ENCODE results near the gene EPAS1. TPM values are rescaled to one million over a fixed set of nuclear protein-coding genes. Genes with fewer than 3 reads are reported as not detected.

EPAS1 gene
- total and polyA plus RNA-seq, 9 of the 15 experiments (the other 6 are each of a cell fraction or from before 2014, with no cell fraction given): 0.25 to 11.2 (median 4.1) TPM

- TF ChIP-seq YY1 (IDR thresholded peaks at IDR 0.05; ENCODE audit: borderline replicate concordance in 1 of 3, control insufficient read depth in 1 of 3, extremely low read depth in 1 of 3, insufficient read depth in 3 of 3, insufficient read length in 1 of 3, insufficient replicate concordance in 2 of 3, low read depth in 1 of 3, low read length in 2 of 3): no peak
- peak; percentile 26; the same call in 1 of the 2 replicates for TF ChIP-seq HES1 (IDR thresholded peaks at IDR 0.05; ENCODE audit: low read depth)
- no peak for TF ChIP-seq POLR2B (IDR thresholded peaks at IDR 0.05; ENCODE audit: low read depth, partially characterized antibody)
- TF ChIP-seq PHB (CRISPR knock-in tag; IDR thresholded peaks at IDR 0.05): no peak
- peak; percentile 1; the same call in 1 of the 2 replicates for TF ChIP-seq MAFF (IDR thresholded peaks at IDR 0.05; ENCODE audit: low read length)
- TF ChIP-seq NUFIP1 (IDR thresholded peaks at IDR 0.05; ENCODE audit: partially characterized antibody): no peak
- no peak for TF ChIP-seq IFI16 (CRISPR knock-in tag; IDR thresholded peaks at IDR 0.05)
- TF ChIP-seq ZSCAN32 (CRISPR knock-in tag; IDR thresholded peaks at IDR 0.05): no peak
- TF ChIP-seq ARHGAP35 (IDR thresholded peaks at IDR 0.05; ENCODE audit: partially characterized antibody): no peak
- no peak for TF ChIP-seq TFAP4 (CRISPR knock-in tag; IDR thresholded peaks at IDR 0.05; ENCODE audit: borderline replicate concordance)
- peak; percentile 43 for TF ChIP-seq CCNT2 (IDR thresholded peaks at IDR 0.05; ENCODE audit: borderline replicate concordance, extremely low read depth, insufficient read length, low read depth, low read length)
- no peak for TF ChIP-seq ZNF408 (CRISPR knock-in tag; IDR thresholded peaks at IDR 0.05; ENCODE audit: low read depth)
- no peak for TF ChIP-seq ZC3H4 (CRISPR knock-in tag; IDR thresholded peaks at IDR 0.05; ENCODE audit: borderline replicate concordance)
These were observed 28.1 kb downstream of the EPAS1 start (continued) for GRCh38 chr2:46325182-46325928.
